Esophagus muscularis mucosa (tissue), 4 donors: Measurements from ENCODE around the gene CBX2. TPM values are rescaled to one million over a fixed set of nuclear protein-coding genes. Genes with fewer than 3 reads are reported as not detected.

Experiments used
- DNase-seq: peaks from one replicate; pipeline ENCODE4 v3.0.0-alpha.2; 2017; ENCODE audit errors: extremely low spot score
- H3K27ac ChIP-seq, 4 donors: fragments of 200-600 bp; sonication (generic); replicated peaks in 1 of 4; 1 replicate in 3 of 4; 2 replicates in 1 of 4; pipeline ENCODE4 v1.5.1; 2016 to 2019; ENCODE audit warnings: mild to moderate bottlenecking in 1 of 4
- H3K27me3 ChIP-seq, 4 donors: fragments of 200-600 bp; sonication (generic); one replicate each; pipeline versions ENCODE4 v1.5.1 to v1.6.0; 2016 to 2019
- H3K36me3 ChIP-seq, 4 donors: fragments of 200-600 bp; sonication (generic); one replicate each; pipeline ENCODE4 v1.5.1; 2016 to 2019
- H3K4me1 ChIP-seq, 4 donors: fragments of 200-600 bp; sonication (generic); one replicate each; pipeline ENCODE4 v1.5.1; 2016 to 2019
- H3K4me3 ChIP-seq, 4 donors: fragments of 200-600 bp; sonication (generic); 1 replicate in 2 of 4; 2 replicates in 2 of 4; pipeline ENCODE4 v1.5.1; 2016 to 2019; ENCODE audit warnings: mild to moderate bottlenecking in 4 of 4, moderate library complexity in 1 of 4
- H3K9me3 ChIP-seq, 4 donors: fragments of 200-600 bp; sonication (generic); 1 replicate in 3 of 4; 2 replicates in 1 of 4; pipeline ENCODE4 v1.5.1; 2016 to 2019
- EP300 ChIP-seq: sonication (generic); formaldehyde crosslinking; IDR thresholded peaks from one replicate; pipeline ENCODE4 v1.6.1; 2017; ENCODE audit warnings: antibody characterized with exemption
- POLR2A ChIP-seq: fragments of 450-650 bp; IDR thresholded peaks from one replicate; pipeline ENCODE4 v1.6.1; 2017; ENCODE audit warnings: antibody characterized with exemption, moderate library complexity, mild to moderate bottlenecking, low read depth
- POLR2AphosphoS5 ChIP-seq, 2 donors: sonication (generic); formaldehyde crosslinking; IDR thresholded peaks; one replicate each; pipeline ENCODE4 v1.6.1; 2017; ENCODE audit warnings: antibody characterized with exemption in 2 of 2
- WGBS: methylation state at CpG from one replicate; pipeline ENCODE4 v1.1.5; 2018; 5-methylcytosine and 5-hydroxymethylcytosine counted together
- intact Hi-C: fragments of 100-400 bp; cut with DNase I; formaldehyde crosslinking; loops from one replicate; pipeline ENCODE4 v1.15.1; 2023
- total RNA-seq, 4 donors: library from RNA; depleted of rRNA; stranded (reverse); fragments of >200 nt; gene quantifications; one replicate each; pipeline versions ENCODE4 v1.1.0 to v1.2.1, GENCODE V29; 2016
- TF ChIP-seq, protein P1 (sequence below), 3 experiments: fragments of 200-600 bp in 2 of 3; fragments of 450-650 bp in 1 of 3; sonication (generic) in 2 of 3; IDR thresholded peaks; one replicate each; pipeline ENCODE4 v1.5.1; 2017 to 2019; ENCODE audit warnings: antibody characterized with exemption in 3 of 3, mild to moderate bottlenecking in 2 of 3, moderate library complexity in 1 of 3

CBX2 gene
- total RNA-seq, 4 donors from 2014 or later = 0.66 to 2.8 (median 1.5) TPM

GRCh38 chr17:79757140-79757745 lies 20.7 kb upstream of the CBX2 start:
- WGBS = 96% methylated on average over 15 of the region's 15 CpGs
- intact Hi-C loops = no loop called here
- no peaks in the 10 kb centered on the region for H3K9me3 ChIP-seq
- peaks cover 0 to 63% (median under 1%) of the 10 kb centered on the region in 4 donors for H3K27me3 ChIP-seq
- H3K4me1 ChIP-seq = no peaks in the 10 kb centered on the region
- H3K4me3 ChIP-seq = no peak overlapping the region
- H3K36me3 ChIP-seq = no peaks in the 10 kb centered on the region
- no peak for DNase-seq
- H3K27ac ChIP-seq = no peak overlapping the region
- no peak for TF ChIP-seq EP300
- TF ChIP-seq POLR2AphosphoS5 (IDR thresholded peaks at IDR 0.05) = no peak
- TF ChIP-seq, protein P1, sequence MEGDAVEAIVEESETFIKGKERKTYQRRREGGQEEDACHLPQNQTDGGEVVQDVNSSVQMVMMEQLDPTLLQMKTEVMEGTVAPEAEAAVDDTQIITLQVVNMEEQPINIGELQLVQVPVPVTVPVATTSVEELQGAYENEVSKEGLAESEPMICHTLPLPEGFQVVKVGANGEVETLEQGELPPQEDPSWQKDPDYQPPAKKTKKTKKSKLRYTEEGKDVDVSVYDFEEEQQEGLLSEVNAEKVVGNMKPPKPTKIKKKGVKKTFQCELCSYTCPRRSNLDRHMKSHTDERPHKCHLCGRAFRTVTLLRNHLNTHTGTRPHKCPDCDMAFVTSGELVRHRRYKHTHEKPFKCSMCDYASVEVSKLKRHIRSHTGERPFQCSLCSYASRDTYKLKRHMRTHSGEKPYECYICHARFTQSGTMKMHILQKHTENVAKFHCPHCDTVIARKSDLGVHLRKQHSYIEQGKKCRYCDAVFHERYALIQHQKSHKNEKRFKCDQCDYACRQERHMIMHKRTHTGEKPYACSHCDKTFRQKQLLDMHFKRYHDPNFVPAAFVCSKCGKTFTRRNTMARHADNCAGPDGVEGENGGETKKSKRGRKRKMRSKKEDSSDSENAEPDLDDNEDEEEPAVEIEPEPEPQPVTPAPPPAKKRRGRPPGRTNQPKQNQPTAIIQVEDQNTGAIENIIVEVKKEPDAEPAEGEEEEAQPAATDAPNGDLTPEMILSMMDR (IDR thresholded peaks at IDR 0.05) = no peak
- no peak for TF ChIP-seq POLR2A

DNA sequence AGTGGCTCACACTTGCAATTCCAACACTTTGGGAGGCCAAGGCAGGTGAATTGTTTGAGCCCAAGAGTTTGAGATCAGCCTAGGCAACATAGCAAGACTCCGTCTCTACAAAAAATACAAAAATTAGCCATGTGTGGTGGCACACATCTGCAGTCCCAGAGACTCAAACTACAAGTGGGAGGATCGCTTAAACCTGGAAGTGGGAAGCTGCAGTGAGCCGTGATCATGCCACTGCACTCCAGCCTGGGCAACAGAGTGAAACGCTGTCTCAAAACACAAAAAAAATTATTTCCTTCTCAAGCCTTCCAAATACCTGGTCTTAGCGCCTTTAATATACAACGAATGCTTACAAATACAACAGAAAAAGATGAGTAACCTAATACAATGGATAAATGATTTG lies 19.7 kb upstream of the CBX2 start:
- Histone ChIP-seq H3K4me3 (no peak overlapping the region), H3K9me3 (no peaks in the 10 kb centered on the region), H3K4me1 (no peaks in the 10 kb centered on the region), H3K27me3 (peaks cover 0 to 53% (median 0%) of the 10 kb centered on the region in 4 donors), H3K36me3 (no peaks in the 10 kb centered on the region), H3K27ac (no peak overlapping the region)
- 92% methylated on average over 6 of the region's 6 CpGs for WGBS
- no peak for DNase-seq
- TF ChIP-seq POLR2AphosphoS5 (IDR thresholded peaks at IDR 0.05) (no peak), EP300 (no peak), POLR2A (no peak)
- TF ChIP-seq, protein P1 (IDR thresholded peaks at IDR 0.05) = no peak
- intact Hi-C loops = no loop called here

DNA sequence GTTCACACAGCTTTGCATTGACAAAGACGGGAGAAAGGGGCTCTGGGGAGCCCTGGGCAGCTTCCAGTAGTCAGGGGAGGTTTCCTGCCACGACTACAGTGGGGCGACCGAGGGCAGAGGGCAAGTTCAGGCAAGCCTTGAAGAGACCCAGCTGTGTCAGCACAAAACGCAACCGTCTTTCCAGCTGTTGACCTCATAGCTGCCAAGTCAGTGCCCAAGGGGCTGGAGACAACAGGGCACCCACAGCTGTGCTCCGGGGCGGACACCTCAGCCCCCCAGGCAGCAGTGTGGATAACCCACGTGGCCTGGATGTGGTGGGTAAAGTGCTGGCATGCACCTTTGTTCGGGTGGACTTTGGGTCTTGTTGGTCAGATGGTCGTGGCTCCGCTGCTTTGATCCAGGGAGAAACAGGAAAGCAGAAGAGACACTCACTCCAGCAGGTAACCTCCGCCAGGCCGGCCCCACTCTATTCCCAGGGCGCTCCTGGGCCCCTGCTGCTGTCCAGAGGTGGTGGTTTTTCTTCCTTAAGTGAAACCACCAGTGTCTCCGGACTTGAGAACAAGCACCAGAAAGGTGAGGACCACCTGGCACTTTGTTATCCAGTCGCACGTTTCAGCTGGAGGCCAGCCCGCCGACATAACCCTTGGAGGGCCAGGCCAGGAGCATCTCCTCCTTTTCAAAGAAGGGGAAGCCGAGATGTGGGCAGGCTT lies 17.6 kb upstream of the CBX2 start:
- Histone ChIP-seq H3K27ac (no peak overlapping the region), H3K4me3 (no peak overlapping the region), H3K4me1 (no peaks in the 10 kb centered on the region), H3K27me3 (peaks cover 0 to 42% (median 0%) of the 10 kb centered on the region in 4 donors), H3K36me3 (no peaks in the 10 kb centered on the region), H3K9me3 (no peaks in the 10 kb centered on the region)
- TF ChIP-seq, protein P1 (IDR thresholded peaks at IDR 0.05) = no peak
- TF ChIP-seq EP300 (no peak), POLR2AphosphoS5 (IDR thresholded peaks at IDR 0.05) (no peak), POLR2A (no peak)
- DNase-seq = no peak
- intact Hi-C loops = no loop called here
- WGBS = 86% methylated on average over 15 of the region's 21 CpGs

DNA sequence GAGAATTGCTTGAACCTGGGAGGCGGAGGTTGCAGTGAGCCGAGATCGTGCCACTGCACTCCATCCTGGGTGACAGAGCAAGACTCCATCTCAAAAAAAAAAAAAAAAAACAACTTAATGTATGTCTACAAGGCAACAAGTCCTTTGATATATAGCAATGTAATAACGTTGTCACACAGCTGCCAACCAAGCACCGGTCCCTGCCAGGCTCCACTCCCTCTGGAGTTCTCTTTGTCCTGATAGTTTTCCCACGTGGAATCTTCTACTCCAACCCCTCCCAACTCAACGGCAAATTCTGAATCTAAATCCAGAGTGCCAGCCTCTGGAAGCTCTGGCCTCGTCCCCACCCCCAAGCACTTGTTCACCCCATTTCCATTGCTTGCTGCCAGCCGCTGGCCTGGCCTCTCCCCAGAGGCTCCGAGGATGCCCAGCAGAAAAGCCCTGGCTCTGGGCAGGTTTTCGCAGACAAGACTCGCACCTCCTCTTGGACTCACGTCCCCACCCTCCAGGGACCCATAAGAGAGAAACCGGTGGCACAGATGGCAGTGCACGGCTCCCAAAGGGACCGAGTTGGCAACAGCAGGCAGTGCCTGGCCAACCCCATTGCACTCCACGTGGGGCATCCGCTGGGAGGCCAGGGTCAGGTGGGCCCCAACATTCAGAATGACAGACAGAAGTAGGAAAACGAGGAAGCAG lies 15.9 kb upstream of the CBX2 start:
- H3K4me1 ChIP-seq = no peaks in the 10 kb centered on the region
- 84% methylated on average over 19 of the region's 19 CpGs for WGBS
- TF ChIP-seq POLR2A (no peak), POLR2AphosphoS5 (IDR thresholded peaks at IDR 0.05) (no peak), EP300 (no peak)
- TF ChIP-seq, protein P1 (IDR thresholded peaks at IDR 0.05) = no peak
- peaks cover 0 to 38% (median 0%) of the 10 kb centered on the region in 4 donors for H3K27me3 ChIP-seq
- H3K36me3 ChIP-seq = no peaks in the 10 kb centered on the region
- H3K9me3 ChIP-seq = no peaks in the 10 kb centered on the region
- no peak for DNase-seq
- H3K27ac ChIP-seq = no peak overlapping the region
- intact Hi-C loops = no loop called here
- H3K4me3 ChIP-seq = no peak overlapping the region
